ENCODE measurements around the gene INTS6L.

- no peak for TF ChIP-seq CTCF (IDR thresholded peaks at IDR 0.05)
- no peak for TF ChIP-seq POLR2A (IDR thresholded peaks at IDR 0.05)
These were observed 30.9 kb upstream of the INTS6L start for GRCh38 chrX:135489542-135489941.
